GM21737 (cell line): ENCODE measurements around the gene RNF133.

Experiments used
- ATAC-seq: cut with Tn5 transposase; IDR thresholded peaks from one replicate; pipeline ENCODE4 v1.9.1; 2021; ENCODE audit warnings: mild to moderate bottlenecking, moderate library complexity; ENCODE audit not compliant: unreplicated experiment

Gene RNF133

GRCh38 chr7:122699017-122699416, at the start of gene RNF133:
RNF133 (minus strand) TSS chr7:122699117; CDS start chr7:122698918, 199 bp downstream.
- no peak for ATAC-seq

GRCh38 chr7:122748195-122748594, 49.3 kb upstream of the RNF133 start:
- ATAC-seq, result no peak

GRCh38 chr7:122746948-122747347, 48.0 kb upstream of the RNF133 start:
- no peak for ATAC-seq

- no peak for ATAC-seq
Measured at GRCh38 chr7:122743211-122743610, 44.3 kb upstream of the RNF133 start.

- no peak for ATAC-seq
Measured at GRCh38 chr7:122738947-122739346, 40.0 kb upstream of the RNF133 start.

- no peak for ATAC-seq
Measured at GRCh38 chr7:122736183-122736582, 37.3 kb upstream of the RNF133 start.

GRCh38 chr7:122727759-122728158, 28.8 kb upstream of the RNF133 start:
- no peak for ATAC-seq

GRCh38 chr7:122727354-122727753, 28.4 kb upstream of the RNF133 start:
- ATAC-seq, result no peak

GRCh38 chr7:122726881-122727280, 28.0 kb upstream of the RNF133 start:
- no peak for ATAC-seq

- ATAC-seq, result no peak
Measured at GRCh38 chr7:122724366-122724765, 25.4 kb upstream of the RNF133 start.

- ATAC-seq, result no peak
Measured at GRCh38 chr7:122719010-122719578, 20.2 kb upstream of the RNF133 start.

GRCh38 chr7:122717356-122718089, 18.6 kb upstream of the RNF133 start:
- ATAC-seq, result no peak

- ATAC-seq, result no peak
Measured at GRCh38 chr7:122715183-122715582, 16.3 kb upstream of the RNF133 start.

- ATAC-seq, result no peak
Measured at GRCh38 chr7:122710916-122711315, 12.0 kb upstream of the RNF133 start.

GRCh38 chr7:122709930-122710646, 11.2 kb upstream of the RNF133 start:
- ATAC-seq, result no peak

- ATAC-seq, result no peak
Measured at GRCh38 chr7:122706836-122707235, 7.9 kb upstream of the RNF133 start.

- ATAC-seq, result no peak
Measured at GRCh38 chr7:122702872-122703510, 4.1 kb upstream of the RNF133 start, which contains the start of gene RNF148. RNF148 (minus strand) TSS chr7:122702922; CDS start chr7:122702750, 172 bp downstream.

GRCh38 chr7:122695816-122696215, 3.1 kb downstream of the RNF133 start:
- no peak for ATAC-seq

GRCh38 chr7:122694697-122695096, 4.2 kb downstream of the RNF133 start:
- no peak for ATAC-seq

- ATAC-seq, result no peak
Measured at GRCh38 chr7:122692769-122693309, 6.1 kb downstream of the RNF133 start.

GRCh38 chr7:122691569-122692235, 7.2 kb downstream of the RNF133 start:
- ATAC-seq, result no peak
